WI38 (cell line): Measurements from ENCODE around the gene NEURL1B.

Experiments
- H3K4me3 ChIP-seq: 2 replicates; pipeline ENCODE4 v1.5.1; 2011; ENCODE audit warnings: low read depth, mild to moderate bottlenecking, control low read depth, low read length
- CTCF ChIP-seq: IDR thresholded peaks from 2 replicates; pipeline ENCODE4 v1.5.1; 2012; ENCODE audit warnings: low read depth, mild to moderate bottlenecking, control low read depth, low read length

NEURL1B gene

GRCh38 chr5:172642486-172642885 is 1.4 kb downstream of the NEURL1B start:
- no peak for TF ChIP-seq CTCF

GRCh38 chr5:172642926-172643871 is 2.1 kb downstream of the NEURL1B start:
- H3K4me3 ChIP-seq = no peak overlapping the region

More at GRCh38 chr5:172642486-172642885, 1.4 kb downstream of the NEURL1B start:
- peak overlapping the region; percentile 77; the same call in 1 of the 2 replicates for H3K4me3 ChIP-seq

GRCh38 chr5:172644266-172644665 is 3.2 kb downstream of the NEURL1B start:
- no peak for TF ChIP-seq CTCF
- H3K4me3 ChIP-seq = no peak overlapping the region

More at GRCh38 chr5:172642926-172643871, 2.1 kb downstream of the NEURL1B start:
- no peak for TF ChIP-seq CTCF

GRCh38 chr5:172644711-172645110 is 3.6 kb downstream of the NEURL1B start:
- H3K4me3 ChIP-seq = no peak overlapping the region
- no peak for TF ChIP-seq CTCF

GRCh38 chr5:172645271-172646055 is 4.4 kb downstream of the NEURL1B start:
- H3K4me3 ChIP-seq = no peak overlapping the region
- no peak for TF ChIP-seq CTCF

- H3K4me3 ChIP-seq = no peak overlapping the region
- TF ChIP-seq CTCF = no peak
Observed at GRCh38 chr5:172646716-172647285, 5.7 kb downstream of the NEURL1B start.
